ENCODE data around the gene GNAI2. TPM values are rescaled to one million over a fixed set of nuclear protein-coding genes. Genes with fewer than 3 reads are reported as not detected.

GNAI2 gene
- total RNA-seq, 1 experiment from 2014 or later = 151 TPM

GRCh38 chr3:50272911-50273688 lies 37.1 kb downstream of the GNAI2 start:
- Histone ChIP-seq H2AFZ (ENCODE audit: low read length) (no peak overlapping the region), H3K4me1 (ENCODE audit: low read length) (peaks cover 3% of the 10 kb centered on the region), H3K36me3 (ENCODE audit: insufficient read depth, low read length) (no peaks in the 10 kb centered on the region), H3K27ac (ENCODE audit: low read length) (no peak overlapping the region), H3K79me2 (ENCODE audit: low read length) (no peaks in the 10 kb centered on the region), H3K4me3 (ENCODE audit: low read length) (no peak overlapping the region; the same call in 1 of the 2 replicates), H4K20me1 (ENCODE audit: insufficient read depth, low read depth, low read length) (no peaks in the 10 kb centered on the region), H3K9me3 (ENCODE audit: low read length) (no peaks in the 10 kb centered on the region), H3K9me2 (replicated peaks; ENCODE audit: insufficient read depth, low read length) (no peaks in the 10 kb centered on the region), H3K9ac (ENCODE audit: low read length) (no peak overlapping the region), H3K4me2 (ENCODE audit: low read depth, low read length, poor library complexity, severe bottlenecking) (peak overlapping the region; percentile 55), H3K27me3 (ENCODE audit: low read length) (no peaks in the 10 kb centered on the region)
- peak; percentile 95 for DNase-seq

- no peaks in the 10 kb centered on the region for H3K36me3 ChIP-seq (ENCODE audit: insufficient read depth, low read length)
- no peak overlapping the region for H3K9ac ChIP-seq (ENCODE audit: low read length)
- no peaks in the 10 kb centered on the region for H3K79me2 ChIP-seq (ENCODE audit: low read length)
- no peak overlapping the region for H2AFZ ChIP-seq (ENCODE audit: low read length)
- no peaks in the 10 kb centered on the region for H3K27me3 ChIP-seq (ENCODE audit: low read length)
- no peak overlapping the region for H3K4me3 ChIP-seq (ENCODE audit: low read length)
- no peaks in the 10 kb centered on the region for H3K9me3 ChIP-seq (ENCODE audit: low read length)
- DNase-seq = no peak
- H3K27ac ChIP-seq (ENCODE audit: low read length) = no peak overlapping the region
- H4K20me1 ChIP-seq (ENCODE audit: insufficient read depth, low read depth, low read length) = no peaks in the 10 kb centered on the region
- no peak overlapping the region for H3K4me2 ChIP-seq (ENCODE audit: low read depth, low read length, poor library complexity, severe bottlenecking)
- H3K9me2 ChIP-seq (replicated peaks; ENCODE audit: insufficient read depth, low read length) = no peaks in the 10 kb centered on the region
- H3K4me1 ChIP-seq (ENCODE audit: low read length) = peaks cover 3% of the 10 kb centered on the region
These were observed 37.7 kb downstream of the GNAI2 start for GRCh38 chr3:50273689-50274065.

GRCh38 chr3:50274371-50275104 lies 38.5 kb downstream of the GNAI2 start:
- H3K36me3 ChIP-seq (ENCODE audit: insufficient read depth, low read length) = no peaks in the 10 kb centered on the region
- no peak overlapping the region for H3K4me2 ChIP-seq (ENCODE audit: low read depth, low read length, poor library complexity, severe bottlenecking)
- H3K9ac ChIP-seq (ENCODE audit: low read length) = no peak overlapping the region
- no peak overlapping the region for H3K4me3 ChIP-seq (ENCODE audit: low read length)
- H2AFZ ChIP-seq (ENCODE audit: low read length) = no peak overlapping the region
- H3K79me2 ChIP-seq (ENCODE audit: low read length) = no peaks in the 10 kb centered on the region
- peaks cover 3% of the 10 kb centered on the region for H3K4me1 ChIP-seq (ENCODE audit: low read length)
- no peak overlapping the region for H3K27ac ChIP-seq (ENCODE audit: low read length)
- H3K9me2 ChIP-seq (replicated peaks; ENCODE audit: insufficient read depth, low read length) = no peaks in the 10 kb centered on the region
- H4K20me1 ChIP-seq (ENCODE audit: insufficient read depth, low read depth, low read length) = no peaks in the 10 kb centered on the region
- peak; percentile 93 for DNase-seq
- no peaks in the 10 kb centered on the region for H3K9me3 ChIP-seq (ENCODE audit: low read length)
- H3K27me3 ChIP-seq (ENCODE audit: low read length) = no peaks in the 10 kb centered on the region

DNA sequence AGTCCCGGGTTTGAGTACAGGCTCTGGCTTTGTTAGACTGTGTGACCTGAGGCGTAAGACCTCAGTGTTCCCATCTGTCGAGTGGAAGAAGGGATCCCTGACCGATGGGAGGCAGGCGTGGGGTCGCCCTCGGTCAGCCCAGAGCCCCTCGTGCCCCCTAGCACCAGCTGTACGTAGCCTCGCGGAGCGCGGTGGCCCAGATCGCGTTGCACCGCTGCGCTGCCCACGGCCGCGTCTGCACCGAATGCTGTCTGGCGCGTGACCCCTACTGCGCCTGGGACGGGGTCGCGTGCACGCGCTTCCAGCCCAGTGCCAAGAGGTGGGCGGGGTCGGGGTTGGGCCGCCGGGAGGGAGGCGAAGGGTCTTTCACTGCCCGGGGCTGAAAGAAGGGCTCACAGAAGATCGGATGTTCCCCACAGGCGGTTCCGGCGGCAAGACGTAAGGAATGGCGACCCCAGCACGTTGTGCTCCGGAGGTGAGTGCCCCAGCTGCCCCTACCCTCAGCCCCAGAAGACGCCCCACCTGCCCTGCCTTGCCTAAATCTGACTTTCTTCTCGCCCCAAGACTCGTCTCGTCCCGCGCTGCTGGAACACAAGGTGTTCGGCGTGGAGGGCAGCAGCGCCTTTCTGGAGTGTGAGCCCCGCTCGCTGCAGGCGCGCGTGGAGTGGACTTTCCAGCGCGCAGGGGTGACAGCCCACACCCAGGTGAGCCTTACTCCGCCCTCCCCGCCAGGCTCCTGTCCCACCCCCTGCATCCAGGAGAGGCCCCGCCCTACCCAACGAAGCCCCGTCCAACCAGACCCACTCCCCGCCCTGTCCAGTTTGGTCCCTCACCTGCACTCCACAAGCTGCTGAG lies 39.4 kb downstream of the GNAI2 start:
- no peaks in the 10 kb centered on the region for H3K27me3 ChIP-seq (ENCODE audit: low read length)
- H3K9me2 ChIP-seq (replicated peaks; ENCODE audit: insufficient read depth, low read length) = no peaks in the 10 kb centered on the region
- no peak overlapping the region for H3K4me2 ChIP-seq (ENCODE audit: low read depth, low read length, poor library complexity, severe bottlenecking)
- no peak overlapping the region for H3K27ac ChIP-seq (ENCODE audit: low read length)
- no peak overlapping the region for H2AFZ ChIP-seq (ENCODE audit: low read length)
- no peak overlapping the region for H3K9ac ChIP-seq (ENCODE audit: low read length)
- DNase-seq = no peak
- H3K79me2 ChIP-seq (ENCODE audit: low read length) = no peaks in the 10 kb centered on the region
- H3K36me3 ChIP-seq (ENCODE audit: insufficient read depth, low read length) = no peaks in the 10 kb centered on the region
- H3K4me1 ChIP-seq (ENCODE audit: low read length) = peaks cover 3% of the 10 kb centered on the region
- no peaks in the 10 kb centered on the region for H4K20me1 ChIP-seq (ENCODE audit: insufficient read depth, low read depth, low read length)
- no peaks in the 10 kb centered on the region for H3K9me3 ChIP-seq (ENCODE audit: low read length)
- no peak overlapping the region for H3K4me3 ChIP-seq (ENCODE audit: low read length)

DNA sequence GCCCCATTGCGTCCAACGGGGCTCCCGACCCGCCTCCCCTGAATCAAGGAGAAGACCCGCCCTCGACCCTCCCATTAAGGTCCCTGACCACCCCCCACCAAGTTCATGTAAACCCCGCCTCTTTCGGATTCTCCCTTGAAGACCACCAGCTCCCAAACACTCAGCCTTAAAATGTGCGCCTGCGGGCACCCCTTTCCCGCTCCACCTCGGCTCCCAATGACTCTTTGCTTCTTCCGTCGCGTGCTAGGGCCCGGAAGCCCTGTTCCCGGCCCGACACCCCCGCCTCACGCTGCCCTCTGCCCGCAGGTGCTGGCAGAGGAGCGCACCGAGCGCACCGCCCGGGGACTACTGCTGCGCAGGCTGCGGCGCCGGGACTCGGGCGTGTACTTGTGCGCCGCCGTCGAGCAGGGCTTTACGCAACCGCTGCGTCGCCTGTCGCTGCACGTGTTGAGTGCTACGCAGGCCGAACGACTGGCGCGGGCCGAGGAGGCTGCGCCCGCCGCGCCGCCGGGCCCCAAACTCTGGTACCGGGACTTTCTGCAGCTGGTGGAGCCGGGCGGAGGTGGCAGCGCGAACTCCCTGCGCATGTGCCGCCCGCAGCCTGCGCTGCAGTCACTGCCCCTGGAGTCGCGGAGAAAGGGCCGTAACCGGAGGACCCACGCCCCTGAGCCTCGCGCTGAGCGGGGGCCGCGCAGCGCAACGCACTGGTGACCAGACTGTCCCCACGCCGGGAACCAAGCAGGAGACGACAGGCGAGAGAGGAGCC lies 40.2 kb downstream of the GNAI2 start:
- Histone ChIP-seq H3K4me1 (ENCODE audit: low read length) (peaks cover 3% of the 10 kb centered on the region), H4K20me1 (ENCODE audit: insufficient read depth, low read depth, low read length) (no peaks in the 10 kb centered on the region), H3K27ac (ENCODE audit: low read length) (no peak overlapping the region), H3K9me2 (replicated peaks; ENCODE audit: insufficient read depth, low read length) (no peaks in the 10 kb centered on the region), H3K9me3 (ENCODE audit: low read length) (no peaks in the 10 kb centered on the region), H3K4me2 (ENCODE audit: low read depth, low read length, poor library complexity, severe bottlenecking) (no peak overlapping the region), H3K27me3 (ENCODE audit: low read length) (no peaks in the 10 kb centered on the region), H3K79me2 (ENCODE audit: low read length) (no peaks in the 10 kb centered on the region), H3K4me3 (ENCODE audit: low read length) (no peak overlapping the region), H2AFZ (ENCODE audit: low read length) (no peak overlapping the region), H3K36me3 (ENCODE audit: insufficient read depth, low read length) (no peaks in the 10 kb centered on the region), H3K9ac (ENCODE audit: low read length) (no peak overlapping the region)
- DNase-seq = no peak

GRCh38 chr3:50276762-50277101 lies 40.7 kb downstream of the GNAI2 start:
- Histone ChIP-seq H3K9me2 (replicated peaks; ENCODE audit: insufficient read depth, low read length) (no peaks in the 10 kb centered on the region), H3K4me3 (ENCODE audit: low read length) (no peak overlapping the region), H3K79me2 (ENCODE audit: low read length) (no peaks in the 10 kb centered on the region), H4K20me1 (ENCODE audit: insufficient read depth, low read depth, low read length) (no peaks in the 10 kb centered on the region), H3K4me1 (ENCODE audit: low read length) (peaks cover 3% of the 10 kb centered on the region), H3K4me2 (ENCODE audit: low read depth, low read length, poor library complexity, severe bottlenecking) (no peak overlapping the region), H3K27me3 (ENCODE audit: low read length) (no peaks in the 10 kb centered on the region), H3K27ac (ENCODE audit: low read length) (no peak overlapping the region), H2AFZ (ENCODE audit: low read length) (no peak overlapping the region), H3K36me3 (ENCODE audit: insufficient read depth, low read length) (no peaks in the 10 kb centered on the region), H3K9me3 (ENCODE audit: low read length) (no peaks in the 10 kb centered on the region), H3K9ac (ENCODE audit: low read length) (no peak overlapping the region)
- DNase-seq = no peak

- Histone ChIP-seq H3K9ac (ENCODE audit: low read length) (no peak overlapping the region), H3K9me3 (ENCODE audit: low read length) (no peaks in the 10 kb centered on the region), H3K4me3 (ENCODE audit: low read length) (no peak overlapping the region), H3K36me3 (ENCODE audit: insufficient read depth, low read length) (no peaks in the 10 kb centered on the region), H2AFZ (ENCODE audit: low read length) (no peak overlapping the region), H3K79me2 (ENCODE audit: low read length) (no peaks in the 10 kb centered on the region), H3K4me2 (ENCODE audit: low read depth, low read length, poor library complexity, severe bottlenecking) (no peak overlapping the region), H4K20me1 (ENCODE audit: insufficient read depth, low read depth, low read length) (no peaks in the 10 kb centered on the region), H3K27me3 (ENCODE audit: low read length) (no peaks in the 10 kb centered on the region), H3K9me2 (replicated peaks; ENCODE audit: insufficient read depth, low read length) (no peaks in the 10 kb centered on the region), H3K27ac (ENCODE audit: low read length) (no peak overlapping the region), H3K4me1 (ENCODE audit: low read length) (no peaks in the 10 kb centered on the region)
- DNase-seq = no peak
These were observed 42.3 kb downstream of the GNAI2 start for GRCh38 chr3:50278123-50278879.

All from Karpas-422 (cell line).